Endothelial cell of umbilical vein (primary cell): ENCODE data around the gene SRRM2.

Experiments
- CTCF ChIP-seq, 2 donors: IDR thresholded peaks; 1 replicate in 1 of 2; 2 replicates in 1 of 2; pipeline ENCODE4 v1.5.1; 2011; ENCODE audit warnings: low read length in 2 of 2, mild to moderate bottlenecking in 2 of 2, moderate library complexity in 2 of 2, control low read depth in 1 of 2, inconsistent platforms in 1 of 2, low read depth in 1 of 2; ENCODE audit not compliant: insufficient read depth in 1 of 2; ENCODE audit errors: extremely low read depth in 1 of 2
- EZH2 ChIP-seq: IDR thresholded peaks from 2 replicates; pipeline ENCODE4 v1.6.1; 2012; ENCODE audit warnings: borderline replicate concordance, low read depth, mild to moderate bottlenecking, moderate library complexity, low read length, inconsistent platforms; ENCODE audit not compliant: severe bottlenecking
- POLR2A ChIP-seq: IDR thresholded peaks from 2 replicates; pipeline ENCODE4 v1.6.1; 2012; ENCODE audit warnings: low read depth, mild to moderate bottlenecking, control low read depth, low read length
- POLR2AphosphoS5 ChIP-seq: IDR thresholded peaks from 2 replicates; pipeline ENCODE4 v1.6.1; 2012; ENCODE audit warnings: low read depth, mild to moderate bottlenecking, control low read depth, low read length, moderate library complexity; ENCODE audit not compliant: insufficient read depth

GRCh38 chr16:2777231-2777902 lies 24.9 kb downstream of the SRRM2 start, which contains the start of gene ELOB:
- TF ChIP-seq POLR2A: peak; percentile 82
- peak; percentile 92 for TF ChIP-seq POLR2AphosphoS5
- TF ChIP-seq CTCF (IDR thresholded peaks at IDR 0.05; ENCODE audit: extremely low read depth in 1 of 2, insufficient read depth in 1 of 2, low read depth in 1 of 2, low read length in 2 of 2): no peak
- no peak for TF ChIP-seq EZH2
